Epithelial cell of esophagus (primary cell): Measurements from ENCODE around the gene PRKG1.
A peak's percentile ranks its signal among the peaks of the same experiment; 100 is the strongest.

ENCODE experiments used
- DNase-seq: peaks from one replicate; pipeline ENCODE4 v3.0.0; 2010; ENCODE audit warnings: low read depth
- H3K4me3 ChIP-seq: 2 replicates; pipeline ENCODE4 v1.5.1; 2011; ENCODE audit warnings: mild to moderate bottlenecking, low read length, control low read depth
- CTCF ChIP-seq: IDR thresholded peaks from 2 replicates; pipeline ENCODE4 v1.5.1; 2011; ENCODE audit warnings: low read depth, mild to moderate bottlenecking, low read length, control low read depth, inconsistent platforms; ENCODE audit not compliant: insufficient read depth; ENCODE audit errors: missing control alignments

Gene PRKG1

GRCh38 chr10:51928162-51928561, 853.9 kb downstream of the PRKG1 start:
- H3K4me3 ChIP-seq, result no peak overlapping the region
- TF ChIP-seq CTCF, result no peak
- DNase-seq, result no peak

- TF ChIP-seq CTCF, result no peak
- no peak for DNase-seq
- no peak overlapping the region for H3K4me3 ChIP-seq
Observed at GRCh38 chr10:51932530-51932929, 858.2 kb downstream of the PRKG1 start.

- H3K4me3 ChIP-seq, result no peak overlapping the region
- TF ChIP-seq CTCF, result no peak
- DNase-seq, result no peak
Observed at GRCh38 chr10:51934373-51934772, 860.1 kb downstream of the PRKG1 start.

GRCh38 chr10:51935341-51935740, 861.1 kb downstream of the PRKG1 start:
- DNase-seq, result no peak
- H3K4me3 ChIP-seq, result no peak overlapping the region
- TF ChIP-seq CTCF, result no peak

- no peak overlapping the region for H3K4me3 ChIP-seq
- DNase-seq, result peak; percentile 46
- no peak for TF ChIP-seq CTCF
Observed at GRCh38 chr10:51937308-51938140, 863.2 kb downstream of the PRKG1 start.

GRCh38 chr10:51950371-51950995, 876.2 kb downstream of the PRKG1 start:
- DNase-seq, result no peak
- H3K4me3 ChIP-seq, result no peak overlapping the region
- TF ChIP-seq CTCF, result no peak
